ENCODE measurements around the gene DMD.

Gene DMD

DNA sequence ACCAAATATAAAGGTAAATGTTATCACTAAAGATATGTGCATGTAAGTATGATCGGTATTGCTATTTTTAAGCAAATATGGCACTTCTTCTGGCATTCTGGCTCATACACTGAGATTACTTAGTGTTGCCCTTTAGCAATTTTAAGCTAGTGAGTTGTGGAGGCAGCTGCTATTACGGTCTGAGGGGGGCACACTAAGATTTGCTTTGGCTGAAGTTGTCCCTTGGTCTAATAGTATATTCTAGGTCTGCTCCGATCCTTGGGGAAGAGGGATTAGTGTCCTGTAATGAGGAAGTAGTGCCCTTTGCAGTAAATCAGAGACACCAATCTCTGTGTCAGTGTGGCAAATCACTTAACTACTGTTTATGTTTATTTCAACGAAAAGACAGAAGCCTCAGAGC lies 1943.0 kb downstream of the DMD start:
- in situ Hi-C loops (cut with HindIII; ENCODE audit: low sequenced_read_pairs): no loop called here
- no peak for DNase-seq (ENCODE audit: low read depth, low spot score)
- TF ChIP-seq, protein P1, sequence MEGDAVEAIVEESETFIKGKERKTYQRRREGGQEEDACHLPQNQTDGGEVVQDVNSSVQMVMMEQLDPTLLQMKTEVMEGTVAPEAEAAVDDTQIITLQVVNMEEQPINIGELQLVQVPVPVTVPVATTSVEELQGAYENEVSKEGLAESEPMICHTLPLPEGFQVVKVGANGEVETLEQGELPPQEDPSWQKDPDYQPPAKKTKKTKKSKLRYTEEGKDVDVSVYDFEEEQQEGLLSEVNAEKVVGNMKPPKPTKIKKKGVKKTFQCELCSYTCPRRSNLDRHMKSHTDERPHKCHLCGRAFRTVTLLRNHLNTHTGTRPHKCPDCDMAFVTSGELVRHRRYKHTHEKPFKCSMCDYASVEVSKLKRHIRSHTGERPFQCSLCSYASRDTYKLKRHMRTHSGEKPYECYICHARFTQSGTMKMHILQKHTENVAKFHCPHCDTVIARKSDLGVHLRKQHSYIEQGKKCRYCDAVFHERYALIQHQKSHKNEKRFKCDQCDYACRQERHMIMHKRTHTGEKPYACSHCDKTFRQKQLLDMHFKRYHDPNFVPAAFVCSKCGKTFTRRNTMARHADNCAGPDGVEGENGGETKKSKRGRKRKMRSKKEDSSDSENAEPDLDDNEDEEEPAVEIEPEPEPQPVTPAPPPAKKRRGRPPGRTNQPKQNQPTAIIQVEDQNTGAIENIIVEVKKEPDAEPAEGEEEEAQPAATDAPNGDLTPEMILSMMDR (IDR thresholded peaks at IDR 0.05; ENCODE audit: low read depth, low read length): no peak
- H3K4me3 ChIP-seq (ENCODE audit: low read depth, low read length): no peak overlapping the region

DNA sequence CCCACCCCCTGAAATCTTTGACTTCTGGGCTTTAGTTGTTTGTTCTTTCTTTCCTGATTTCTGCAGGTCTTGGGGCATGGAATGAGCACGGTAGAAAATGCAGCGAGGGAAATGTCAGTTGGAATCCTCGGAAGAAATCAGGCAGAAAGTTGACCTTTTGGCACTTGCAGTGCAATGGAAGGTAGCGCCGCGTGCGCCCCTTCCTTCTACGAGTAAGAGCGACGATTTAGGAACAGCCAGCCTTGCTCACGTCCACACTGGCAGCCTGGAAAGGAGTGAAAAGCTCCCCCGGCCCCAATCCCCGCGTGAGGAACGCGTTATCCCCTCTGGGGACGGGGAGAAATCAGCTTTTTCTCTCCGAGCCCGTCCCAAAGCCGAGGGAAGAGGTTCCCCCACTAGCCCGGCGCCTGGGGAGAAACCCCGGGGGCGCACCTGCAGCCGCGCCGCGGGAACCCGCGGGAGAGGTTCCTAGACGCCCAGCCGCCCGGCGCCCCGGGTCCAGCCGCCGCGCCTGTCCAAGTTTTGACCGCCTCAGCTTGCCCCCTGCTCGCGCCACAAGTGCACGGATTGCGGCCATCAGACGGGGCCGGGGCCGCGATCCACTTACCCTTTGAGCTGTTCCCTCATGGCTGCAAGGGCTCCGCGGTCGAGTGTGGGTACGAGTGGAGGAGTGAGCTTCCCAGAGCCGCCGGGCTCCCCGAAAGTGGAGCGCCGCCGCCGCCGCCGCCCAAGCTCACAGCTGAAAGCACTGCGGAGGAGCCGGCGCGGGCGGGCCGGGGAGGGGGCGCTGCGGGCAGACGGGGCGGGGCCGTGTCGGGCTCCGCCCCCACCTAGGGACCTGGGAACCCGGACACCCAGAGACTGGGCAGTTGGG lies 1944.9 kb downstream of the DMD start:
- TF ChIP-seq, protein P1 (IDR thresholded peaks at IDR 0.05; ENCODE audit: low read depth, low read length): no peak
- H3K4me3 ChIP-seq (ENCODE audit: low read depth, low read length): peak overlapping the region; percentile 50
- in situ Hi-C loops (cut with HindIII; ENCODE audit: low sequenced_read_pairs): no loop called here
- peak; percentile 24 for DNase-seq (ENCODE audit: low read depth, low spot score)

DNA sequence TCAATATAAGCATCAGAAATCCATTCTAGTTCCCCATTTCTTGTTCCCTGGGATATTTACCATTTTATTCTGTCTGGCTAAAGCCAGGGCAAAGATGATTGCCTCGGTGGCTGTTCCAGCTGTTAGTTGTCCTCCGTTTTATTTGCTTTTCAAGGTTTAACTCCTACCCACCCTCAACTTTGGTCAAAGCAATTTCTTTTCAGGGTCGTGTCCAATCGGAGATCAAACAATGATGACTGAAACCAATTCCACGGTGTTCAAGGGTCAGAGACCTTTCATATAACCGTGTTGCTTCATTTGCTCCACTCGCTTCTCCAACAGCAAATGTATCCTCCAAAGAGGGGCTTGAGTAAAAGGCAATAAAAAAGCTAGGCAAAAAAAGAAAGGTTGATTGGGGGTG lies 1946.0 kb downstream of the DMD start:
- TF ChIP-seq, protein P1 (IDR thresholded peaks at IDR 0.05; ENCODE audit: low read depth, low read length): no peak
- no peak for DNase-seq (ENCODE audit: low read depth, low spot score)
- no peak overlapping the region for H3K4me3 ChIP-seq (ENCODE audit: low read depth, low read length)
- in situ Hi-C loops (cut with HindIII; ENCODE audit: low sequenced_read_pairs): no loop called here

DNA sequence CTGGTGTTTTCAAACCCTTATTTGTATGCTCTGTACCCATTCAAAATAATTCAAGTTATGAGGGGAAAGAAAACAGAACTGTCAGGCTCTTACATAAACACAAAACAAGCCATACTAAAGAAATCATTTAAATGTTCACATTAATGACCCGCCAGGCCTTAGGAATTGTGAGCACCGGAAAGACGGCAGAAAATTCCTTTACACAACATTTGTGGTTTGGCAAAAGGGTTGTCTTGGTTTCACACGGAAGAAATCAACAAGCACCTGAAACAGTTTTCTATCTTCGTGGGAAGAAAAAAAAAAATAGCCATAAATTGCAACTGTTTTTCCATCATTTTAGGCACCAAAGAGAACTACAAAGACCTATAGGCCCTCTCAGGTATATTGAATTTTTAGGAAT lies 1951.0 kb downstream of the DMD start:
- no peak overlapping the region for H3K4me3 ChIP-seq (ENCODE audit: low read depth, low read length)
- TF ChIP-seq, protein P1 (IDR thresholded peaks at IDR 0.05; ENCODE audit: low read depth, low read length): no peak
- DNase-seq (ENCODE audit: low read depth, low spot score): peak; percentile 54
- in situ Hi-C loops (cut with HindIII; ENCODE audit: low sequenced_read_pairs): no loop called here

DNA sequence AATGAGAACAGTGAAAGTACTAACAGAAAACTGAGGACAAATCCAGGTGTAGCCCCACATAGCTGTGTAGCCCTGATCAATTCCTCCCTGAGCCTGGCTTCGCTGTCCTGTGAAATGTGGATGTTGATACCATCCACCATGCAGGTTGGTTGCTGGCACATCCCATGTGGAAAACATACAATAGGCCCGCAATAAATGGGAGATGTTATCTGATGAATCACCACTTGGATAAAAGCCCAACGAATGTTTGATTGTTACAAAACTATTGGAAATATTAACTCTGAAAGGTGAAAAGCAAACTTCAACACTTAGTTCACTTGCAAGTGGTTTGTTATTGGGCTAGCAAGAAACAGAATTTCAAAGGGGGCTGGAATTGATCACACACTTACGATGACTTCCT lies 1953.2 kb downstream of the DMD start:
- TF ChIP-seq, protein P1 (IDR thresholded peaks at IDR 0.05; ENCODE audit: low read depth, low read length): no peak
- DNase-seq (ENCODE audit: low read depth, low spot score): no peak
- in situ Hi-C loops (cut with HindIII; ENCODE audit: low sequenced_read_pairs): no loop called here
- no peak overlapping the region for H3K4me3 ChIP-seq (ENCODE audit: low read depth, low read length)

DNA sequence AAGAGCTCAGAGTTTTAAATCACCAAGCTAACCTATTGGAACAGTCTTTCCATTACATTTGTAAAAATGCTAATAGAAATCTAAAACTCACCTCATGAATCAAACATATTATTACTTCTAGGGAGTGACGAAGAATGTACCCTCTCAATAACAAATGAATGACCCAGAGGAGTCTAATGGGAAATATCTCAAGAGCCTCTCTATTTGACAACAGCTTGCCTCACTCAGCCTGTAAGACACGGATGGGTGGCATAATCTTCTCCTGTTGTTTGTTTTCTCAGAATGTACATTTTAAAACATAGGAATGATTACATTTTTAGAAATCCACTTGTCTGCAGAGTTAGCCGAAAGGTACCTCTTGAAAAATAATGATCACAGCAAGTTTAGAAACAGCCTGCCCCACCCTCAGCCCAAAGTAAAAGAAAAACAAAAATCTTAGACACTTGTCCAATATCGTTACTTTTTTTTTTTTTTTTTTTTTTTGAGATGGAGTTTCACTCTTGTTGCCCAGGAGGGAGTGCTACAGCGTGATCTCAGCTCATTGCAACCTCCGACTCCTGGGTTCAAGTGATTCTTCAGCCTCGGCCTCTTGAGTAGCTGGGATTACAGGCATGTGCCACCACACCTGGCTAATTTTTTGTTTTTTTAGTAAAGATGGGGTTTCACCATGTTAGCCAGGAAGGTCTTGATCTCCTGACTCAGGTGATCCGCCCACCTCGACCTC lies 1955.9 kb downstream of the DMD start:
- H3K4me3 ChIP-seq (ENCODE audit: low read depth, low read length): no peak overlapping the region
- TF ChIP-seq, protein P1 (IDR thresholded peaks at IDR 0.05; ENCODE audit: low read depth, low read length): no peak
- no peak for DNase-seq (ENCODE audit: low read depth, low spot score)
- in situ Hi-C loops (cut with HindIII; ENCODE audit: low sequenced_read_pairs): no loop called here

Data from astrocyte of the spinal cord (primary cell).